HepG2 (cell line): ENCODE results near the gene POLR1H. TPM values are rescaled to one million over a fixed set of nuclear protein-coding genes. Genes with fewer than 3 reads are reported as not detected.

Experiments used
- BRCA1 ChIP-seq: sonication (generic); formaldehyde crosslinking; IDR thresholded peaks from 2 replicates; pipeline ENCODE4 v1.4.0; 2020; ENCODE audit warnings: missing genetic modification reagents
- HNRNPUL1 ChIP-seq: fragments of 200-400 bp; formaldehyde crosslinking; IDR thresholded peaks from 2 replicates; pipeline ENCODE4 v1.6.1; 2017; ENCODE audit warnings: low read depth, mild to moderate bottlenecking, low read length, moderate library complexity
- JUND ChIP-seq: sonication (generic); formaldehyde crosslinking; IDR thresholded peaks from 2 replicates; pipeline ENCODE4 v1.8.0; 2022; ENCODE audit warnings: mild to moderate bottlenecking, missing genetic modification reagents
- KAT2B ChIP-seq: fragments of 150-350 bp; IDR thresholded peaks from 2 replicates; pipeline ENCODE4 v1.6.1; 2014; ENCODE audit warnings: low read depth, low read length, borderline replicate concordance
- MED1 ChIP-seq: sonication (generic); formaldehyde crosslinking; IDR thresholded peaks from 2 replicates; pipeline ENCODE4 v1.4.0; 2020; ENCODE audit warnings: missing genetic modification reagents
- MED13 ChIP-seq: sonication (generic); formaldehyde crosslinking; IDR thresholded peaks from 2 replicates; pipeline ENCODE4 v1.5.0; 2020; ENCODE audit warnings: missing genetic modification reagents
- PCBP1 ChIP-seq: fragments of 200-400 bp; formaldehyde crosslinking; IDR thresholded peaks from 2 replicates; pipeline ENCODE4 v1.6.1; 2017; ENCODE audit warnings: mild to moderate bottlenecking, low read depth, low read length, borderline replicate concordance
- SIX1 ChIP-seq: sonication (generic); formaldehyde crosslinking; IDR thresholded peaks from 2 replicates; pipeline ENCODE4 v1.4.0; 2020; ENCODE audit warnings: missing genetic modification reagents, borderline replicate concordance
- ZBTB42 ChIP-seq: sonication (generic); formaldehyde crosslinking; IDR thresholded peaks from 2 replicates; pipeline ENCODE4 v1.5.0; 2020; ENCODE audit warnings: mild to moderate bottlenecking, missing genetic modification reagents
- ZBTB8A ChIP-seq: sonication (generic); formaldehyde crosslinking; IDR thresholded peaks from 2 replicates; pipeline ENCODE4 v1.4.0; 2020; ENCODE audit warnings: mild to moderate bottlenecking, low read depth, missing genetic modification reagents, borderline replicate concordance
- ZNF44 ChIP-seq: sonication (generic); formaldehyde crosslinking; IDR thresholded peaks from 2 replicates; pipeline ENCODE4 v1.5.1; 2020; ENCODE audit warnings: mild to moderate bottlenecking, missing genetic modification reagents
- ZNF550 ChIP-seq: sonication (generic); formaldehyde crosslinking; IDR thresholded peaks from 2 replicates; pipeline ENCODE4 v1.4.0; 2020; ENCODE audit warnings: mild to moderate bottlenecking, missing genetic modification reagents, borderline replicate concordance
- polyA plus RNA-seq, 8 experiments: library from polyadenylated mRNA; depleted of rRNA in 3 of 8; stranded (reverse) in 7 of 8; unstranded in 1 of 8; fragments of >200 nt; fragmentation: Illumina TruSeq in 4 of 8; extraction: Trizol in 4 of 8; gene quantifications; 2 replicates each; pipeline versions ENCODE4 v1.2.1 to v1.2.3, GENCODE V29; 2011 to 2016; ENCODE audit warnings: low read depth in 4 of 8, missing spikeins in 1 of 8, mixed read lengths in 1 of 8; ENCODE audit not compliant: insufficient read depth in 1 of 8
- total RNA-seq, 5 experiments: library from RNA; depleted of rRNA; stranded (reverse); fragments of >200 nt; fragmentation: Illumina TruSeq; extraction: Trizol; gene quantifications; 2 replicates each; pipeline ENCODE4 v1.2.3, GENCODE V29; 2016; ENCODE audit warnings: low read depth in 1 of 5
- TF ChIP-seq, protein P1 (sequence below): sonication (generic); formaldehyde crosslinking; IDR thresholded peaks from 2 replicates; pipeline ENCODE4 v1.4.0; 2020; ENCODE audit warnings: low read depth, mild to moderate bottlenecking, missing genetic modification reagents
- TF ChIP-seq, protein P2 (sequence below): sonication (generic); formaldehyde crosslinking; IDR thresholded peaks from 2 replicates; pipeline ENCODE4 v1.4.0; 2020; ENCODE audit warnings: missing genetic modification reagents, borderline replicate concordance
- TF ChIP-seq, protein P3 (sequence below): sonication (generic); formaldehyde crosslinking; conservative IDR thresholded peaks from 2 replicates; pipeline ENCODE4 v1.5.0; 2020; ENCODE audit warnings: missing genetic modification reagents
- TF ChIP-seq, protein P4 (sequence below): sonication (generic); formaldehyde crosslinking; IDR thresholded peaks from 2 replicates; pipeline ENCODE4 v1.4.0; 2020; ENCODE audit warnings: missing genetic modification reagents; ENCODE audit errors: not compliant biosample characterization
- TF ChIP-seq, protein P5 (sequence below): sonication (generic); formaldehyde crosslinking; IDR thresholded peaks from 2 replicates; pipeline ENCODE4 v1.5.0; 2020; ENCODE audit warnings: missing genetic modification reagents

POLR1H gene
- total and polyA plus RNA-seq, 2 of the 13 experiments (the other 11 are each of a cell fraction or from before 2014, with no cell fraction given) = 61.4 to 79.8 TPM

DNA sequence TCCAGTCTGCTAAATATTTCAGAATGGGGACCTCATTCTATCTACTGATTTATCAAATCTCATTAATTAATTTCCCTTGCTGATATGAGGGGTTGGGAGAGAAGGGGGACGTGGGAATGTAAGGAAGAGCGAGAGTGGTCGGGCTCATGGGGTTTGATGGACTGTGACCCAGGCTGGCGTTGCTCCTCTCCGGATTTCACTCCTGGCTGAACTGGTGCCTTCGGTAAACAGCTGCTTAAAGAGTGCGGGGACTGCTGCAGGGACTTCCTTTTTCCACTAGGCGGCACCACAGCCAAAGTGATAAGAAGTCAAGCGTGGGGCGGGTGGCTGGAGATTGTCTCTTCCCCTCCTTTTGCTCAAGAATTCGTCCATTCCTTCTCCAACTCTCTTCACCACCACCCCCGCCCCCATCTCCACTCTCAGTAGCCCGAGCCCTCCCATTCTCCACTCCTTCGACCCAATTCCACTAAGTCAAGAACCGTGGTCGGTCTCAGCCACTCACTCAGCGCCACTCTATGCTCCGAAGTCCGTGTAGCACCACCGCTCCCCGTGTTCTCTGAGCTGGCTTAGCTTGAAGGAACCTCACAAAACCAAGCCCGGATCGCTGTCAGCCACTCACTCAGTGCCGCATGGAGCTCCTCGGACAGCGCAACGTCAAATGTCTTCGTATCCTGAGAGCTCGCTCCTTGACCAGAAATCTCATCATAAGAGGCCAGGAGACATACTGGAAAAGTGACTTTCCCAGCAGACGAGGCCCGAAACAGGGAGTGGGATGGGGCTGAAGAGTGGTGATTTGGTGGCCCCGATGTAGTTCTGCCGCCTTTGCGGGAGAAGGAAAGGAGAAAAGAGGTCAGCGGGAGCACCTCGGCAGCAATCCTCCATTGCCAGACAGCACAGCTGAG is 42.2 kb downstream of the POLR1H start (continued):
- TF ChIP-seq, protein P1, sequence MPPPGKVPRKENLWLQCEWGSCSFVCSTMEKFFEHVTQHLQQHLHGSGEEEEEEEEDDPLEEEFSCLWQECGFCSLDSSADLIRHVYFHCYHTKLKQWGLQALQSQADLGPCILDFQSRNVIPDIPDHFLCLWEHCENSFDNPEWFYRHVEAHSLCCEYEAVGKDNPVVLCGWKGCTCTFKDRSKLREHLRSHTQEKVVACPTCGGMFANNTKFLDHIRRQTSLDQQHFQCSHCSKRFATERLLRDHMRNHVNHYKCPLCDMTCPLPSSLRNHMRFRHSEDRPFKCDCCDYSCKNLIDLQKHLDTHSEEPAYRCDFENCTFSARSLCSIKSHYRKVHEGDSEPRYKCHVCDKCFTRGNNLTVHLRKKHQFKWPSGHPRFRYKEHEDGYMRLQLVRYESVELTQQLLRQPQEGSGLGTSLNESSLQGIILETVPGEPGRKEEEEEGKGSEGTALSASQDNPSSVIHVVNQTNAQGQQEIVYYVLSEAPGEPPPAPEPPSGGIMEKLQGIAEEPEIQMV (CRISPR knock-in tag) = peak; percentile 78; the same call in 1 of the 2 replicates
- TF ChIP-seq BRCA1 (CRISPR knock-in tag) (no peak), MED13 (CRISPR knock-in tag) (no peak), ZBTB8A (CRISPR knock-in tag) (no peak), MED1 (CRISPR knock-in tag) (peak; percentile 78), ZBTB42 (CRISPR knock-in tag) (no peak), JUND (CRISPR knock-in tag) (no peak), ZNF550 (CRISPR knock-in tag) (no peak), KAT2B (no peak), SIX1 (CRISPR knock-in tag) (no peak), PCBP1 (0 out of 2 replicates have a peak, but pooled peaks have one; percentile 77), ZNF44 (CRISPR knock-in tag) (no peak), HNRNPUL1 (no peak)
- TF ChIP-seq, protein P2, sequence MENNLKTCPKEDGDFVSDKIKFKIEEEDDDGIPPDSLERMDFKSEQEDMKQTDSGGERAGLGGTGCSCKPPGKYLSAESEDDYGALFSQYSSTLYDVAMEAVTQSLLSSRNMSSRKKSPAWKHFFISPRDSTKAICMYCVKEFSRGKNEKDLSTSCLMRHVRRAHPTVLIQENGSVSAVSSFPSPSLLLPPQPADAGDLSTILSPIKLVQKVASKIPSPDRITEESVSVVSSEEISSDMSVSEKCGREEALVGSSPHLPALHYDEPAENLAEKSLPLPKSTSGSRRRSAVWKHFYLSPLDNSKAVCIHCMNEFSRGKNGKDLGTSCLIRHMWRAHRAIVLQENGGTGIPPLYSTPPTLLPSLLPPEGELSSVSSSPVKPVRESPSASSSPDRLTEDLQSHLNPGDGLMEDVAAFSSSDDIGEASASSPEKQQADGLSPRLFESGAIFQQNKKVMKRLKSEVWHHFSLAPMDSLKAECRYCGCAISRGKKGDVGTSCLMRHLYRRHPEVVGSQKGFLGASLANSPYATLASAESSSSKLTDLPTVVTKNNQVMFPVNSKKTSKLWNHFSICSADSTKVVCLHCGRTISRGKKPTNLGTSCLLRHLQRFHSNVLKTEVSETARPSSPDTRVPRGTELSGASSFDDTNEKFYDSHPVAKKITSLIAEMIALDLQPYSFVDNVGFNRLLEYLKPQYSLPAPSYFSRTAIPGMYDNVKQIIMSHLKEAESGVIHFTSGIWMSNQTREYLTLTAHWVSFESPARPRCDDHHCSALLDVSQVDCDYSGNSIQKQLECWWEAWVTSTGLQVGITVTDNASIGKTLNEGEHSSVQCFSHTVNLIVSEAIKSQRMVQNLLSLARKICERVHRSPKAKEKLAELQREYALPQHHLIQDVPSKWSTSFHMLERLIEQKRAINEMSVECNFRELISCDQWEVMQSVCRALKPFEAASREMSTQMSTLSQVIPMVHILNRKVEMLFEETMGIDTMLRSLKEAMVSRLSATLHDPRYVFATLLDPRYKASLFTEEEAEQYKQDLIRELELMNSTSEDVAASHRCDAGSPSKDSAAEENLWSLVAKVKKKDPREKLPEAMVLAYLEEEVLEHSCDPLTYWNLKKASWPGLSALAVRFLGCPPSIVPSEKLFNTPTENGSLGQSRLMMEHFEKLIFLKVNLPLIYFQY (CRISPR knock-in tag) = peak; percentile 78
- TF ChIP-seq, protein P3, sequence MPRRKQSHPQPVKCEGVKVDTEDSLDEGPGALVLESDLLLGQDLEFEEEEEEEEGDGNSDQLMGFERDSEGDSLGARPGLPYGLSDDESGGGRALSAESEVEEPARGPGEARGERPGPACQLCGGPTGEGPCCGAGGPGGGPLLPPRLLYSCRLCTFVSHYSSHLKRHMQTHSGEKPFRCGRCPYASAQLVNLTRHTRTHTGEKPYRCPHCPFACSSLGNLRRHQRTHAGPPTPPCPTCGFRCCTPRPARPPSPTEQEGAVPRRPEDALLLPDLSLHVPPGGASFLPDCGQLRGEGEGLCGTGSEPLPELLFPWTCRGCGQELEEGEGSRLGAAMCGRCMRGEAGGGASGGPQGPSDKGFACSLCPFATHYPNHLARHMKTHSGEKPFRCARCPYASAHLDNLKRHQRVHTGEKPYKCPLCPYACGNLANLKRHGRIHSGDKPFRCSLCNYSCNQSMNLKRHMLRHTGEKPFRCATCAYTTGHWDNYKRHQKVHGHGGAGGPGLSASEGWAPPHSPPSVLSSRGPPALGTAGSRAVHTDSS (CRISPR knock-in tag) = no peak; the same call in 1 of the 2 replicates
- TF ChIP-seq, protein P4, sequence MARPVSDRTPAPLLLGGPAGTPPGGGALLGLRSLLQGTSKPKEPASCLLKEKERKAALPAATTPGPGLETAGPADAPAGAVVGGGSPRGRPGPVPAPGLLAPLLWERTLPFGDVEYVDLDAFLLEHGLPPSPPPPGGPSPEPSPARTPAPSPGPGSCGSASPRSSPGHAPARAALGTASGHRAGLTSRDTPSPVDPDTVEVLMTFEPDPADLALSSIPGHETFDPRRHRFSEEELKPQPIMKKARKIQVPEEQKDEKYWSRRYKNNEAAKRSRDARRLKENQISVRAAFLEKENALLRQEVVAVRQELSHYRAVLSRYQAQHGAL (CRISPR knock-in tag) = no peak
- TF ChIP-seq, protein P5, sequence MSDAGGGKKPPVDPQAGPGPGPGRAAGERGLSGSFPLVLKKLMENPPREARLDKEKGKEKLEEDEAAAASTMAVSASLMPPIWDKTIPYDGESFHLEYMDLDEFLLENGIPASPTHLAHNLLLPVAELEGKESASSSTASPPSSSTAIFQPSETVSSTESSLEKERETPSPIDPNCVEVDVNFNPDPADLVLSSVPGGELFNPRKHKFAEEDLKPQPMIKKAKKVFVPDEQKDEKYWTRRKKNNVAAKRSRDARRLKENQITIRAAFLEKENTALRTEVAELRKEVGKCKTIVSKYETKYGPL (CRISPR knock-in tag) = no peak; the same call in 1 of the 2 replicates
